Left lung (tissue), 10 donors: Measurements from ENCODE around the gene CCSER2. TPM values are rescaled to one million over a fixed set of nuclear protein-coding genes. Genes with fewer than 3 reads are reported as not detected.

Source experiments
- ATAC-seq: fragments of 200-7000 bp; cut with Tn5 transposase; one replicate; pipeline ENCODE4 v1.9.1; 2020; ENCODE audit warnings: moderate library complexity
- DNase-seq, 4 donors: peaks; one replicate each; pipeline ENCODE4 v3.0.0-alpha.2; 2013 to 2020
- H3K27ac ChIP-seq, 2 donors: fragments of 200-600 bp; sonication (generic) in 1 of 2; one replicate each; pipeline versions ENCODE4 v1.5.0 to v1.8.0; 2020 to 2021
- H3K27me3 ChIP-seq, 2 donors: fragments of 200-600 bp; sonication (generic) in 1 of 2; one replicate each; pipeline versions ENCODE4 v1.5.0 to v1.8.0; 2020 to 2021
- H3K36me3 ChIP-seq, 2 donors: fragments of 200-600 bp; sonication (generic) in 1 of 2; one replicate each; pipeline versions ENCODE4 v1.5.0 to v1.8.0; 2020 to 2021
- H3K4me1 ChIP-seq, 2 donors: fragments of 200-600 bp; one replicate each; pipeline ENCODE4 v1.8.0; 2021
- H3K4me3 ChIP-seq, 2 donors: fragments of 200-600 bp; sonication (generic) in 1 of 2; one replicate each; pipeline versions ENCODE4 v1.5.0 to v1.8.0; 2020 to 2021; ENCODE audit warnings: mild to moderate bottlenecking in 1 of 2
- H3K9me3 ChIP-seq, 2 donors: fragments of 200-600 bp; sonication (generic) in 1 of 2; one replicate each; pipeline versions ENCODE4 v1.5.0 to v1.8.0; 2020 to 2021
- CTCF ChIP-seq, 2 donors: fragments of 200-600 bp; sonication (generic) in 1 of 2; IDR thresholded peaks; one replicate each; pipeline versions ENCODE4 v1.5.0 to v1.8.0; 2021; ENCODE audit warnings: antibody characterized with exemption in 2 of 2
- intact Hi-C, 2 donors: fragments of 100-400 bp; cut with DNase I; formaldehyde crosslinking; loops; one replicate each; pipeline versions ENCODE4 v1.11.2 to v1.14.2; 2022
- polyA plus RNA-seq, 6 donors: library from polyadenylated mRNA; unstranded; fragments of 120-200 nt; gene quantifications; one replicate each; pipeline ENCODE4 v1.2.1, GENCODE V29; 2013; ENCODE audit not compliant: insufficient read length in 6 of 6
- total RNA-seq, 2 donors: library from RNA; stranded (reverse); fragmentation: NEBNext Ultra II Directional; extraction: Animal tissue kit (Norgen Biotek cat#: 25700); gene quantifications; one replicate each; pipeline ENCODE4 v1.2.1, GENCODE V29; 2021
- donor health status: DM: no; HTN: yes; CAD: no.
- donor health status: DM: no; HTN: no; CAD: no.

The CCSER2 gene
- total and polyA plus RNA-seq, 8 donors, result 32.7 to 65.5 (median 37.9) TPM

GRCh38 chr10:84335516-84335915 lies 7.1 kb downstream of the CCSER2 start:
- intact Hi-C loops, result no loop called here
- no peak for ATAC-seq
- no peaks in the 10 kb centered on the region for H3K36me3 ChIP-seq
- no peaks in the 10 kb centered on the region for H3K27me3 ChIP-seq
- peaks cover 11 to 81% of the 10 kb centered on the region in 2 donors for H3K4me1 ChIP-seq
- no peak for TF ChIP-seq CTCF (IDR thresholded peaks at IDR 0.05)
- H3K4me3 ChIP-seq, result no peak overlapping the region
- H3K9me3 ChIP-seq, result no peaks in the 10 kb centered on the region
- H3K27ac ChIP-seq, result no peak overlapping the region
- peak in 1 of 4 donors; percentile 45 for DNase-seq

- peaks cover 11 to 77% of the 10 kb centered on the region in 2 donors for H3K4me1 ChIP-seq
- H3K27ac ChIP-seq, result peak overlapping the region in 1 of 2 donors; percentile 9
- TF ChIP-seq CTCF (IDR thresholded peaks at IDR 0.05), result no peak
- DNase-seq (peak in 2 of 4 donors; percentile 58 to 65), ATAC-seq (peak; percentile 34)
- intact Hi-C loops, result no loop called here
- H3K4me3 ChIP-seq, result no peak overlapping the region
- no peaks in the 10 kb centered on the region for H3K36me3 ChIP-seq
- no peaks in the 10 kb centered on the region for H3K9me3 ChIP-seq
- H3K27me3 ChIP-seq, result no peaks in the 10 kb centered on the region
Observed at GRCh38 chr10:84336406-84337090, 8.2 kb downstream of the CCSER2 start.

- intact Hi-C loops, result no loop called here
- no peak for TF ChIP-seq CTCF (IDR thresholded peaks at IDR 0.05)
- Histone ChIP-seq H3K4me3 (no peak overlapping the region), H3K27me3 (no peaks in the 10 kb centered on the region), H3K36me3 (no peaks in the 10 kb centered on the region), H3K9me3 (no peaks in the 10 kb centered on the region), H3K4me1 (peaks cover 11 to 79% of the 10 kb centered on the region in 2 donors), H3K27ac (peak overlapping the region in 1 of 2 donors; percentile 9)
- DNase-seq (peak in 1 of 4 donors; percentile 21), ATAC-seq (peak; percentile 51)
Observed at GRCh38 chr10:84337199-84337598, 8.8 kb downstream of the CCSER2 start.

- DNase-seq (no peak), ATAC-seq (no peak)
- no peak for TF ChIP-seq CTCF (IDR thresholded peaks at IDR 0.05)
- H3K4me3 ChIP-seq, result no peak overlapping the region
- no peak overlapping the region for H3K27ac ChIP-seq
- no peaks in the 10 kb centered on the region for H3K36me3 ChIP-seq
- intact Hi-C loops, result no loop called here
- H3K4me1 ChIP-seq, result peaks cover 11 to 80% of the 10 kb centered on the region in 2 donors
- H3K27me3 ChIP-seq, result no peaks in the 10 kb centered on the region
- no peaks in the 10 kb centered on the region for H3K9me3 ChIP-seq
Observed at GRCh38 chr10:84339025-84339424, 10.6 kb downstream of the CCSER2 start.

- Histone ChIP-seq H3K9me3 (no peaks in the 10 kb centered on the region), H3K4me1 (peaks cover 11 to 78% of the 10 kb centered on the region in 2 donors), H3K36me3 (no peaks in the 10 kb centered on the region), H3K4me3 (no peak overlapping the region), H3K27me3 (no peaks in the 10 kb centered on the region), H3K27ac (no peak overlapping the region)
- TF ChIP-seq CTCF (IDR thresholded peaks at IDR 0.05), result no peak
- intact Hi-C loops, result no loop called here
- no peak for DNase-seq
- ATAC-seq, result peak; percentile 17
Observed at GRCh38 chr10:84340187-84340586, 11.8 kb downstream of the CCSER2 start.
